ENCODE results near the gene CD96.

CD96 gene

GRCh38 chr3:111635403-111635802 is 93.4 kb downstream of the CD96 start:
- Histone ChIP-seq H3K27me3 (no peaks in the 10 kb centered on the region; the same call in 1 of the 2 replicates), H3K9me3 (no peaks in the 10 kb centered on the region), H3K4me3 (ENCODE audit: low read depth, low read length) (no peak overlapping the region), H3K4me1 (no peaks in the 10 kb centered on the region), H3K36me3 (no peaks in the 10 kb centered on the region)
- no peak for DNase-seq
- TF ChIP-seq, protein P1, sequence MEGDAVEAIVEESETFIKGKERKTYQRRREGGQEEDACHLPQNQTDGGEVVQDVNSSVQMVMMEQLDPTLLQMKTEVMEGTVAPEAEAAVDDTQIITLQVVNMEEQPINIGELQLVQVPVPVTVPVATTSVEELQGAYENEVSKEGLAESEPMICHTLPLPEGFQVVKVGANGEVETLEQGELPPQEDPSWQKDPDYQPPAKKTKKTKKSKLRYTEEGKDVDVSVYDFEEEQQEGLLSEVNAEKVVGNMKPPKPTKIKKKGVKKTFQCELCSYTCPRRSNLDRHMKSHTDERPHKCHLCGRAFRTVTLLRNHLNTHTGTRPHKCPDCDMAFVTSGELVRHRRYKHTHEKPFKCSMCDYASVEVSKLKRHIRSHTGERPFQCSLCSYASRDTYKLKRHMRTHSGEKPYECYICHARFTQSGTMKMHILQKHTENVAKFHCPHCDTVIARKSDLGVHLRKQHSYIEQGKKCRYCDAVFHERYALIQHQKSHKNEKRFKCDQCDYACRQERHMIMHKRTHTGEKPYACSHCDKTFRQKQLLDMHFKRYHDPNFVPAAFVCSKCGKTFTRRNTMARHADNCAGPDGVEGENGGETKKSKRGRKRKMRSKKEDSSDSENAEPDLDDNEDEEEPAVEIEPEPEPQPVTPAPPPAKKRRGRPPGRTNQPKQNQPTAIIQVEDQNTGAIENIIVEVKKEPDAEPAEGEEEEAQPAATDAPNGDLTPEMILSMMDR (IDR thresholded peaks at IDR 0.05; ENCODE audit: low read depth, low read length) = no peak

DNA sequence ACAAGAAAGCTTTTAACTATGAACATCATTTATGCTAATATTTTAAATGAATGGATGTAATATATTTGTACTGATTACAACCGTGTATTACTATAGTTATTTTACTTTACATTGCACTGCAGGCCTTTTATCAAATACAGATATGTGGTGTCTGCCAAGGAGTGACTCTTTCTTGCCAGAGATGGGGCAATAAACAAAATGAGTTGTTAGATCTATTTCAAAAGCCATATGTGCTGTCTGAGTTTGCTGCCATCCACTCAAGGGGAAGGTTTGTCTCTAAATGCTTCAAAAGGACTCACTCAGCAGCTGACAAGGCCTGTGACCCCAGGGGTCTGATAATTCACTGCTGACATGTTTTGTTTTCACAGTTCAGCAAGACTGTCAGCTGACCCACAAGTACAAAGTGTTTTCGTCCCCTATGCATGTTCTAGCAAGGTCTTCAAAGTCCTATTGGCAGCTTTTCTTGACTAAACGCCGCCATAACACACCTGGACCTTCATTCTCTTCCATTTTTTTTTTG is 94.4 kb downstream of the CD96 start:
- TF ChIP-seq, protein P1 (IDR thresholded peaks at IDR 0.05; ENCODE audit: low read depth, low read length) = no peak
- no peak for DNase-seq
- Histone ChIP-seq H3K27me3 (no peaks in the 10 kb centered on the region; the same call in 1 of the 2 replicates), H3K4me3 (ENCODE audit: low read depth, low read length) (no peak overlapping the region), H3K9me3 (no peaks in the 10 kb centered on the region), H3K36me3 (no peaks in the 10 kb centered on the region), H3K4me1 (no peaks in the 10 kb centered on the region)

- TF ChIP-seq, protein P1 (IDR thresholded peaks at IDR 0.05; ENCODE audit: low read depth, low read length) = no peak
- H3K4me3 ChIP-seq (ENCODE audit: low read depth, low read length) = no peak overlapping the region
- H3K27me3 ChIP-seq = no peaks in the 10 kb centered on the region; the same call in 1 of the 2 replicates
- H3K9me3 ChIP-seq = no peaks in the 10 kb centered on the region
- no peaks in the 10 kb centered on the region for H3K36me3 ChIP-seq
- DNase-seq = no peak
- no peaks in the 10 kb centered on the region for H3K4me1 ChIP-seq
Measured at GRCh38 chr3:111639316-111639715, 97.3 kb downstream of the CD96 start.

- Histone ChIP-seq H3K4me3 (ENCODE audit: low read depth, low read length) (no peak overlapping the region), H3K27me3 (no peaks in the 10 kb centered on the region), H3K4me1 (no peaks in the 10 kb centered on the region), H3K9me3 (no peaks in the 10 kb centered on the region), H3K36me3 (no peaks in the 10 kb centered on the region)
- no peak for DNase-seq
- TF ChIP-seq, protein P1 (IDR thresholded peaks at IDR 0.05; ENCODE audit: low read depth, low read length) = no peak
Measured at GRCh38 chr3:111648991-111649579, 107.1 kb downstream of the CD96 start.

DNA sequence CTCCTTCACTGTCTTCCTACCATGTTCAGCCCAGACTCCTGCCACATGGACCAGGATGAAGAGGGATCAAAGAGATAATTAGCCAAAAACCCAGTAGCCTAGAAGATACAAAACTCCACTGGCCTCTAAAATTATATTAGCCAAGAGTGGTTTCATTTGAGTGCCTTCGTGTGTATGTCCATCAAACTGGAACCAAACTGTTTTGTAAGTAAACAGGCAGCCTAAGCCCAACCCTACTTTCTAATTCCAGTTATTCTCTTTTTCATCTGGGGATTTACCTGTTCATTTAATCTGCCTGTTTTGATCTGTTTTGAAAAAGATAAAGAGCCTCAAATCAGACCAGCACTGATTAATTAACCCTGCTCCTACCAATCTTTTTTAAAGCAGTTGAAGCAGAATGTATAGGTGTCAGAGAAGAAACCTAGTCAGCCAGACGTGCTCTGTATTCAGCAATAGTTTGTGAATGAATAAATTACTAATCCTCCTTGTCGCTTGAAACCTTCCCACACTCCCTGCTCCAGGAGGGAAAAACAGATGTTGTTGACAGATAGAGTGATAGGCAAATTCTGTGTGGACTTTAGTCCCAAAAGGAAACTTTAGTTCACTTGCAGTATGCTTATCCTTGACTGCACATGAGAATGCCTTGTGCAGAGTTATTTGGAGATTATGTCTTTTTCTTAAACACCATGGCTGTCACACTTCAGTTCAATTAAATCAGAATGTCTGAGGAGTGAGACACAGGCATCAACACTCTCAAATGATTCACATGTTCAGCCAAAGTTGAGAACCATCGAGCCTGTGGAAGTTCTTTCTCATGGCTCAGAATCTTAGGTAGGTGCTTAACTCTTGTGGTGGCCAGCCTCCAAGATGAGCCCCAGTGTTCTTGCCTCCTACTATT is 108.6 kb downstream of the CD96 start:
- TF ChIP-seq, protein P1 (IDR thresholded peaks at IDR 0.05; ENCODE audit: low read depth, low read length) = no peak
- Histone ChIP-seq H3K4me1 (no peaks in the 10 kb centered on the region), H3K4me3 (ENCODE audit: low read depth, low read length) (no peak overlapping the region), H3K36me3 (no peaks in the 10 kb centered on the region), H3K9me3 (no peaks in the 10 kb centered on the region), H3K27me3 (0 out of 2 replicates have a peak, but pooled peaks cover 3% of the 10 kb centered on the region)
- DNase-seq = no peak
